Medulla oblongata (tissue), 1 donor: ENCODE data around the gene GFPT2.

Source experiments
- DNase-seq: peaks from one replicate; pipeline ENCODE4 v3.0.0-alpha.2; 2015; ENCODE audit errors: extremely low spot score

The GFPT2 gene

DNA sequence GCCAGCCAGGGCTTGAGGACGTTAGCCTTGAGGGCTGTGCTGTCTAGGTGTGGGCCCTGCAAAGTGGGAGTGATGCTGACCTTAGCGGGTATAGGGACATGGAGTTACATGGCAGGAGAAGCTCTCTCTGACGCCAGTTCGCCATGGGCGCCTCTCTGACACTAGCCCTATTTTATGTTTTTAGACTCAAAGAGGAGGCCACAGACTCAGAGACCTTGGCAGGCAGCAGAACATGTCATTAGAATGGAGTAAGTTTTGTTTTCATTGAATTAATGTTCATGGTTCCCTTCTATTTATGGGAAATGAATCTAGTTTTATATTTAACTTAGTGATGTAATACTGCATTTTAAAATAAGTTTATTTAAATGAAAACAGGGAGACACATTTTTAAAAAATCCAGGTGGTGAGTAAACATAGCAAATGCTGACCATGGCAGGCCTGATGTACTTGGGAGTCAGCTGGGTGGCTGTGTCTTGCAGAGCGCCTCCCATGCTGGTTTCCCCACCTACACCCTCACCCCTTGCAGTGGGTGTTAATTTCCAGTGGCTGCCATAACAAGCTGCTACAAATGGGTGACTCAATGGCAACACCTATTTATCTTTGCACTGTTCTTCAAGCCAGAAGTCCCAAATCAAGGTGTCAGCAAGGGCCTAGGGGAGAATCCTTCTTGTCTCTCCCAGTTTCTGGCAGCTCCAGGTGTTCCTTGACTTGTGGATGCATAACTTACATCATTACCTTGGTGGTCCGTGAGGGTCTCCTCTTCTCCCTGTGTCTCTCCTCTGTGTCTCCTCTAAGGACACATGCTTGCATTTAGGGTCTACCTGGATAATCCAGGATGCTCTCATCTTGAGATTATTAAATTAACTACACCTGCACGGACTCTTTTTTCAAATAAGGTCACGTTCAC is 25.6 kb upstream of the GFPT2 start:
- DNase-seq = no peak

DNA sequence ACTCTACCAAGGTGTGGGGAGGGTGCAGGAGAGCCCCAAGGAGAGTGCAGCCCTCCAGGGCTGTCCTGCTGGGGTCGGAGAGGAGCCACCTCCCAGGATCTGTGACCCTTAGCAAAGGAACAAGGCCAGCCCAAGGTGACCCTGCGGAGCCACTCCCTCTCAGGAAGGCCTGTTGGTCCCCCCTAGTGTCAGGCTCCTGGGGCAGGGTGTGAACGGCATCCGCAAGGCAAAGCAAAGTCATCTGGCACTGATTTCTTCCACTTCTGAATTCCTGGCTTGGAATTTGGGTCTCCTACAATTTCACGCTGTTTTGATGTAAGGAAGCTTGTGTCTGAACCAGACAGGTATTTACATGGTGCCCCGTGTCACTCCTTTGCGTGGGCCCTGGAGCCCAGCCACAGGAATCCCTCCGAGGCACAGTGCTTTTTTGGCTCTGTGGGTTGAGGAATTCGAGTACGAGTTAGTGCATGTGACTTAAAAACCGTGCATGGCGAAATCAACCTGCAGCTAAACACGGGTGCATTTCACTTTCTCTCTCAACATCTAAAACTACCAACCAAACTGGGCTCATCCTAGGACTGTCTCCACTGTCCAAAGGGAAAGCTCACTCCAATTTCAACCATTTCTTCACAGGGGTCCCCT is 24.5 kb upstream of the GFPT2 start:
- DNase-seq = no peak

DNA sequence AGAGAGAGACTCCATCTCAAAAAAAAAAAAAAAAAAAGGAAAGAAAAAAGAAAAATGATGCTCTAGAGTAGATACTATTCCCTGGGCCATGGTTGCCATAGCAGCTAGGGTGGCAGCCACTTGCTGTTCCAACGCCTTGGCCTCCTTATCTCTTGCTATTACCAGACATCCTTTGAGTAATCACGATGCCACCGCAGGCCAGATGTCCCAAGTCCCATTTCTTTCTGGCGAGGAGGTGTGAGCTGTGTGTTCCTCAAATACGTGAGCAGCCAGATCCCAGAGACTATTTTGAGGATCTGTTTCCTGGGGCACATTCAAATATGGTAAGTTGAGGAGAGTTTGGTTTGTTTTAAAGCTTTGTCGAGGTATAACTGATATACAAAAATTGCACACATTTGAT is 23.4 kb upstream of the GFPT2 start:
- no peak for DNase-seq

DNA sequence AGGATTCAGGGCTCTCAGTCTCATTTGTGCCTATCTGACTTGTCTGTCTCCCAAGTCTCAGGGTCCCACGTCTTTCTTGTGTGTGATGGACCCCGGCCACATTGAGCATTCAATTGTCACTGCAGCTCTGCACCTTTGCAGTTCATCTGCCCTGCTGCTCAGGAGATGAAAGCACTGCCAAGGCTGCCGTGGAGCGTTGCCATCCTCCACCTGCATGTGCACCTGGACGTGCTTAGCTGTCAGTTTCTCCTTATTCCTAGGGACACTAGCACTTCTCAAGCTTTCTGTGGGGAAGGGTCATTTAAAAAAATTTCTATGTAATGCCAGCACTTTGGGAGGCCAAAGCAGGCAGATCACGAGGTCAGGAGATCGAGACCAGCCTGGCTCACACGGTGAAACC is 22.8 kb upstream of the GFPT2 start:
- no peak for DNase-seq

DNA sequence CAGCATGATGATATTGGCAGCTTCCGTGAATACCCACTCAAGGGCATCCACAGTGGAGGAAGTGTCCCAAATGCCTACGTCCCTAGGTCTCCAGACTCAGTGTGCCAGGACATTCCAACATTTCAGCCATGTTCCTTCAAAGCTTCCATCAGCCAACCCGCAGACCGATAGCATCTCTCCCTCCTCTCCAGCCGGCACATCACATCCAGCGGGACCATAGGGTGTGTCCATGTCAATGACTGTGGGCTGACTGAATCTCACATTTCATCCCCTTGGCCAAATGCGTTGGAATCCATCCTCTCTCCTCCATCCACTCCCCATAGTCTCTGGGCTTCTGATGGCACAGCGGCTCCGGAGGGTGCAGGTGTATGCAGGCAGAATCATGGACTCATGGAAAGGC is 22.2 kb upstream of the GFPT2 start:
- DNase-seq = no peak

DNA sequence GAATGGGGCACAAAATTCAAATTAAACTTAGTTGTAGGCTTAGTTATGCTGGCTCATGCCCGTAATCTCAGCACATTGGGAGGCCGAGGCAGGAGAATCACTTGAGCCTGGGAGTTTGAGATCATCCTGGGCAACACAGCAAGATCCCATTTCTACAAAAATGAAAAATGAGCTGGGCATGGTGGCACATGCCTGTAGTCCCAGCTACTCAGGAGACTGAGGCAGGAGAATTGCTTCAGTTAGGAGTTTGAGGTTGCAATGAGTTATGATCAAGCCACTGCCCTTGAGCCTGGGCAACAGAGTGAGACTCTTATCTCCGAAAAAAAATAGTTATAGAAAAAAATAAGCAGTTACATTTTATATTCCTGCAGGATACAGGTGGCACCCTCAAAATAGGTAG is 20.7 kb upstream of the GFPT2 start:
- DNase-seq = no peak

DNA sequence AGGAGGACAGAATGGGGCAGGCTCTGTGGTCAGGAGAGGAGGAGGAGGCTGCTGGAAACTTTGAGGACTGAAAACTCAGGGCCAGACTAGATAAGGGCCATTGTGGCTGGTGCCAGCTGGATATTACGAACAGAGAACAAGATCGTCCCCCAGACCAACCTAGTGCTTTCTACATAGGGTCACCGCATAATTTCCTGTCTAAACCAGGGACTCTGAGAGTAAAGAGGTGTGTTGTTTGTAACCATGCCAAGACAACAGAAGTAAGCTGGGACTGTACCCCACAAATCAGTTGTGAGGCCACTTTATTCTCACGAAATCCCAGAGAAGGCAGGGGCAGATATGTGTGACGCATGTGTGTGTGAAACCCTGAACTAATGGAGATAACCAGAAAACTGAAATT is 20.3 kb upstream of the GFPT2 start:
- DNase-seq = no peak

DNA sequence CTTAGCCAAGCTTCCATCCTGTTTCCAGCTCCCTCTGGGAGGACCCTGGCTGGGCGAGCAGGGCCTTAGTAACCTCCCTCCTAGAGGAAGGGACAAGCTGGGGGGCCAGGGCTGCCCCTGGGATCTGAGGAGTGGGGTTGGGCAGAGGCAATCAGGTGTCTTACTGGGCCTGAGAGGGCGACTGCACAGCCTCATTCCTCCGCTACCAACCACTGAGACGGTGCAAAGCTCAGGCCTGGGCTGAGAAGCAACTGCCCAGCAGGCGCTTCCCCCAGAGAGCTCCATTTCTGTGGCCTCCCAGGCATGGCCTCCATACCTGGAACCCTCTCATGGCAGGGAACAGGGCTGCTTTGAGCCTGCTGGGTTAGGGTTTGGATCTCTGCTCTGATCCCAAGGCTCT is 18.8 kb upstream of the GFPT2 start:
- DNase-seq = no peak

DNA sequence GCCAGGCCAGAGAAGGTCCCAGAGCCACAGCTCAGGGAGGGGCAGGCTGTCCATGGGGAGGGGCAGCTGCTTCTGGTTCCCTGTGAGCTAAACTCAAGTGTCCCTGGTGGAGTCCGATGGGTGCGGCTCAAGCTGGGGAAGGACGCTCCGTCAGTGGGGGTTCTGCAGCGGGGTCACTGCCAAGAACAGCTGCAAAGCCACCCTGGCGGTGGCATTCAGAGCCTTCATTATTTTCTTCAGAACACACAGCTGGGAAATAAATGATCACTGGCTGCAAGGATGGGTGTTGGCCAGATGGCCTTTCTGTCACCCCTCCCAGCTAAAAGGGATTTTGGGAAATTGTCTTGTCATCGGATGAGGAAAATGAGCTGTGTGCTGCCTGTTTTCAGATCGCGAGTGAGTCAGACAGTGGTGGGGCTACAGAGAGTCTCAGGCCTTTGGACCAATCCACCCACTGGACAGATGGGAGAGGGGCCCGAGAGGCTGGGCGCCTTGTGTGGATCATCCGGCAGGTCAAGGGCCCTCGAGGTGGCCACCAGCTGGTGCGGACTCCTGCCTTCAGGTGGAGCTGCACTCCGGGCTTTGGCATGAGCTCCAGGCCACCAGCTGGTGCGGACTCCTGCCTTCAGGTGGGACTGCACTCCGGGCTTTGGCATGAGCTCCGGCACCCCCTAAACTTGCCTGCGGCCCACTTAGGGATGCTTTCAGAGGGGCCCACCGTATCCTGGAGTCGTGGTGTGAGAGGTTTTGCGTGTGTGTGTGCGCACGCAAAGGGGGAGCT is 17.9 kb upstream of the GFPT2 start:
- DNase-seq = no peak

DNA sequence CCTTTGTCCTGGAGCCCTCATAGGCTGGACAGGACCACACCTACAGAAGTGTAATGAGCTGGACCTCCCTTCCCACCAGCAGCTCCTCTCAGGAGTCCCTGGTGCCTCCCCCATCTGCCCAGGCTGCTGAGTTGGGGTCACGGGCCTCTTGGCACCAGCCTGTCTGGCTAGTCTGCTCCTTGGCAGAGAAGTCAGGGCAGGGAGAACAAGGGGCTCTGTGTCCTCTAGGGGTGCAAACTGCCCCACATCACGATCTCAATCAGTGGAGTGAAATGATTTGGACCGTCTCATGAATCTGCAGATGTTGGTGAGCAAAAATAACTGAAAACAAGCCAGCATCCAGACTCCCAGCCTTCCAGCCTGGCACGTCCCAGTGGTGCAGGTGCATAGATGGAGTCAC is 14.9 kb upstream of the GFPT2 start:
- DNase-seq = peak; percentile 73

DNA sequence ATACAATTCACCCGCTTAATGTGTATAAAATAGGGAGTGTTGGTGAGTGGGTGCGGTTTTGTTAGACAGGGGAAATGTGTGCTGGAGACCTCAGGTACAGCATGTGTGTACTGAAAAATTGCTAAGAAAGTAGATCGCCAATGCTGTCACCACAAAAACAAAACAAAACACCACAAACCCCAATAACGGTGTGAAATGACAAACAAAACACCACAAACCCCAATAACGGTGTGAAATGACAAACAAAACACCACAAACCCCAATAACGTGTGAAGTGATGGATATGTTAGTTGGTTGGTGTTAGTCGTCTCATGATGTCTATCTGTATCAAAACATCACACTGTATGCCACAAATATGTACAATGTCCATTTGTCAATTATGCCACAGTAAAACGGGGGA is 14.2 kb upstream of the GFPT2 start:
- DNase-seq = no peak

DNA sequence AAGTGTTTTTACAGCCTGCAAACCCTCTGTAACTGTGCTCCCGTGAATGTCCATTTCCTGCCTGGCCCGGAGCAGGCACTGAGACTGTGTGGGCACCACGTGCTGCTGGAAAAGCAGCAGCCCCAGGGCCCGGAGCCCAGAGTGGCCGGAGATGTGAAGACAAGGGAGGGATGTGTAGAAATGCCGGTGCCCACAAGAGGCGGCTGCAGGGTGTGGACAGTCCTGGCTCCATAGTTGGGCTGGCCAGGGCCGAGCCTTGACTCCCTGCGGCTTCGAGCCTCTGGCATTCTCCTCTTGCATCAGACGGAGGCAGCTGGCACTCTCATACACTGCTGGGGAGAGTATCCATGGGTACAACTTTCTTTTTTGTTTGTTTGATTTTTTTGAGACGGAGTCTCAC is 13.2 kb upstream of the GFPT2 start:
- peak; percentile 88 for DNase-seq

DNA sequence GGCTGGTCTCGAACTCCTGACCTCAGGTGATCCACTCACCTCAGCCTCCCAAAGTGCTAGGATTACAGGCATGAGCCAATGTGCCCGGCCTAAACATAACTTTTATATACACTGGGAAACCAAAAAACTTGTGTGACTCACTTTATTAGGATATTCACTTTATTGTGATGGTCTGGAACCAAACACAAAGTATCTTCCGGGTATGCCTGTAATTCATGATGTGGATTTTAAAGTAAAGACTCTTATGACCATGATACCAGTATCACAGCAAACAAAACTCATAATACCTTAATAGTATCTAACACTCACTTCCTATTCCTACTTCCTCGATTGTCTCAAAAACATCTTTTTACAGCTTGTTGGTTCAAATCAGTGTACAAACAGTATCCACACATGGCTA is 12.7 kb upstream of the GFPT2 start:
- DNase-seq = no peak

DNA sequence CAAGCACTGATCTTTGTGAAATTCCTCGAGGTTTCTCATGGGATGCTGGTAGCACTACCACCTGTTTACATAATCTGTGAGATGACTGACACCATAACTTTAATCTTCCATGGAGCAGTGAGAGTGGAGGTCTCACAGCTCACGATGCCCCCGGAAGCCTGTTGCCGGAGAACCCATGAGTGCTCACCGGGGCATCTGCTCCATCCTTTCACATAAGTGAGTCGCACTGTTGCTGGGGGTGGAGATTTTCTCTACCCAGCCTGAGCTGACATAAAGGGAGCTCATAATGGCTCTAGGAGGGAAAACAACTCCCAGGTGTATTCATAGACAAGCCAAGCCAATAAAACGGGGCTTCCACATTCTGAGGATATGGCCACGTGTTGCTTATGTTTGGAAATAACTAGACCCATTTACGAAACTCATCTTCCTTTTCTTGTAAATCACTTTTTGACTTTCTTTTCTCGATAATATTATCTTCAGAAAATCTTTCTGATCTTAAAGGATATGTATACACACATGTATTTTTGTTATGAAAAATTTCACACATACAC is 11.2 kb upstream of the GFPT2 start:
- DNase-seq = no peak

DNA sequence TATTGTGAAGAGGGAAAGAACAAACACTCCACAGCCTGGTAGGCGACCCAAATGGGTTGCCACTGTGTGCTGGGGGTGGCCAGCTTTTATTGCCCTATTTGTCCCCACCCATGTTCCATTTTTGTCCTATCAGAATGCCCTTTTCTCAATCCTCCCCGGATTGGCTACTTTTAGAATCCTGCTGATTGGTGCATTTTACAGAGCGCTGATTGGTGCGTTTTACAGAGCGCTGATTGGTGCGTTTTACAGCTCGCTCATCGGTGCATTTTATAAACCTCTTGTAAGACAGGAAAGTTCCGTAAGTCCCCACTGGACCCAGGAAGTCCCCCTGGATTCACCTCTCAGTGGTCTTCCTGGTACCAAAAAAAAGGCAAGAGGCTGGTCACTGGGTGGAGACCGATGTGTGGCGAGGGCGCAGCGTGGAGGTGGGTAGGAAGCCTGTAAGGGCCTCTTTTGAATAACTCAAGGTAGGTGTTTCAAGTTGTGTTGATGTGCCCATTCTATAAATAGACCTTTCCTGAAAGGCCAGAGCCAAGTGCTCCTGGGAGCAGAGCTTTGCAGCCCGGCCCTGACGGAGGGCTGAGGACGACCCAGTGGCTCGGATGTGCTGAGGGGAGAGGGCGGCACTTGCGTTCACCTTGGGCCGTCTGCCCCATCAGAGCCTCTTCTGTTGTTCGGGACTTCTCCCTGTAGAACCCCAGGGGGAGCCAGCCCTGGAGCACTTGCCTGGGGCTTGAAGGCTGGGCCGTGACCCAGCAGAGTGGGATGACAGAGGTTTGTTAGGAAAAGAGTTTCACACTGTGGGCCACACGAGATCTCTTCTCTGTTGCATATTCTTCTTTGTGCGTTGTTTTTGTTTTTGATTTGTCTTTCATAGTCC is 7.2 kb upstream of the GFPT2 start:
- DNase-seq = no peak

DNA sequence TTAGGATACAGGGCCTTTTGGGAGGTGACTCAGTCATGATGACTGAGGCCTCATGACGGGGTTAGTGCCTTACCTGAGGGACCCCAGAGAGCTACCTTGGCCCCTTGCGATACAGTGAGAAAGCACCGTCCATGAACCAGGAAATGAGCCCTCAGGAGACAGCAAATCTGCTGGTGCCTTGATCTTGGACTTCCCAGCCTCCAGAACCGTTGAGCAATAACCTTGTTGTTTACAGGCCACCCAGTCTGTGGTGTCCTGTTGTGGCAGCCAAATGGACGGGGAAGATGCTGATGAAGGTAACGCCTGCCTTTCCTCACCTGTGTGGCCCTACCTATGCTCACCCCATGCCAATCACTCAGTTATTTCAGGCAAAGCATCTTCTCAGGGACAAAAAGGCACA is 5.6 kb upstream of the GFPT2 start:
- DNase-seq = no peak

DNA sequence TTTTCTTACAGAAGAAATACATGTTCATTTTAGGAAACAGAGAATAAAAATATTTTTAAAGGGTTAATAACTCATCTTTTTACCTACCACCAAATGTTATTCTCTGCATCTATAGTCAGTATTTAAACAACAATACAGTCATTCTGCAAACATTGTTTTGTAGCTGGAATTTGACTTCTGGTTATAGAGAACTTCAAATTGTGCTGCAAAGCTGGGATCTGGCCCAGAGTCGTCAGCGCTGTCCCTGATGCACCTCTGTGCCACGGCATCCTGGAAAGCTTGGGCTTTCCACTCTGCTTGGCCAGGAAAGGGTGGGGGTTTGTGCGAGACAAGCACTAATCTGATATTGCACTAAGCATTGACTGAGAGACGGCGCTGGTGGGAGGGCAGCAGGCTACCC is 5.0 kb upstream of the GFPT2 start:
- DNase-seq = no peak

DNA sequence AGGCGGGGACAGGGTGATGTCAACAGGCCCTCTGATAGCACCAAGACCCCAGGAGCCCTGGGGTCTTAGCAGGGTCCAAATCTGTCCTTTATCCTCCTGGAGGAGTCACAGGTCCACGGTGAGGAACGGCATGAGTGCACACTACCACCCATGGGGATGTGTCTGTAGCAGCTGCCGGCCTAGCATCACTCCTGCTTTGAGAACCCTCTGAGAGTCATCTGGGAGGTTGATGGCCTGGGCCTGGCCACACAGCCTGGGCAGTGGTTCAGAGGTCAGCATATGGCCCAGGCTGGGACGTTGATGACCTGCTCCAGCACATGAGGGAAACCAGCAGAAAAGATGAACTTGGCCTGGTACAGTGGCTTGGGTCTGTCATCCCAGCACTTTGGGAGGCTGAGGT is 1.8 kb upstream of the GFPT2 start:
- DNase-seq = no peak

DNA sequence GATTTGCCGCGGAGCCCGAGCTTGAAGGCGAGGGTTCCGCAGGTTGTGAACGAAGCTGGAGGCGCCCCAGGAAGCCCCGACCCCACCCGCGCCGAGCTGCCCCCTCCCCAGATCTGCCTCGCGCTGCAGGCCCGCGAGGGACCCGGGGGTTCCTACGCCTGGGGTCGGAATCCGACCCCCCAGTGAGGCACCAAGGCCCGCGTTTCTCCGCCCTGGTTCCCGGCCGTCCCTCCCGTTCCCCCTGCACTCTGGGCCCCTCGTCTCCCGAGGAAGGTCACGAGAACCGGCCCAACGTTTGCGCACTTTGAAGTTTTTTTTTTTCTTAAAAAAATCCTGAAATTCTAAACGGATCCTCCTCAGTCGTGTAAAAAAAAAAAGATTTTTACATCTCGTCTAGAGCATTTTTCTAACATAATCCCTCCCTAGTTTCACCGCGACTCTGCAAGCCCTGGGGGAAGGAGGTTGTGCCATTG is 880 bp upstream of the GFPT2 start:
- DNase-seq = no peak

DNA sequence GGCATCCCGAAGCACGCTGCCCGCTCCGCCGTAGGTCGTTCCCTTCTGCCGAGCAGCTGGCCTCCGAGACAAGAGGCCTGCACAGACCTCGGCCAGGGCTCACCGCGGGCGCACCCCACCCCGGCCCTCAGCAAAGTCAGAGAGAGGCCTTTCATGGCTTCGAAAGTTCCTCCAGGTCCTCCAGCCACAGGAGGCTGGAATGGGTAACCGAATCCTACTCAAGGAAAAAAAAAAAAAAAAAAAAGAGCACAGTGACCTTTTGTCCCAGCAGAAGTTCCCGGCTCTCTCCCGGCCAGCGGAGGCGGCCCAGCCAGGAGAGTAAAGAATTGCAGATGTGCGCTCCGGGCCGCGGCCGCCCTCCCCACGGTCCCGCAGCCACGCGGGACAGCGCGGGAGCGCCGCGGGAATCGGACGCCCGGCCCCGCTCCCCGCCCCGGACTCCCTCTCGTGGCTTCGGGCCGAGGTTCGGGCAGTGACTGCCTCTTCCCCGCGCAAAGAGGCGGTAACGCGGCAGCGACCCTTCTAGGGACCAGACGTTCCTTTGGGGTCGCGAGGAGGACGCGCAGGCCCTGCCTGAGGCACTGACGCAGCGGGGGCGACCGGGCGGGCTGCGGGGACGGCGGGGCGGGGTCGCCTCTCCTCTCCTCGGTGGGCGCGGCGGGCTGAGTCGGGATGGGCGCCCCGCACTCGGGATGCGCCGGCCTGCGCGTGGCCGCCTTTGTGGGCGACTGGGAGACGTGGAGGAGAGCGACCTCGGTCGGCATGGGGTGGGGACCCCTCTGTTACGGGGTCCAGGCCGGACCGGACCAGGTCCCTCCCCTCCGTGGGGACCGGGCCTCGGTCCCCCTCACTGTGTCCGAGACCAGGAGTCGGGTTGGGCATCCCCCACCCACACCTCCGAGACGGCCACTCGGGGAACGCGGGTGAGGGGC is 754 bp downstream of the GFPT2 start:
- DNase-seq = no peak
